HEK293 (cell line): ENCODE measurements around the gene RAB1A.

Source experiments
- BCL11A ChIP-seq: fragments of 450-650 bp; formaldehyde crosslinking; IDR thresholded peaks from 2 replicates; pipeline ENCODE4 v1.5.1; 2016; ENCODE audit warnings: low read depth, missing biosample characterization, missing genetic modification characterization
- CTCF ChIP-seq: fragments of 450-650 bp; formaldehyde crosslinking; IDR thresholded peaks from 2 replicates; pipeline ENCODE4 v1.5.1; 2016; ENCODE audit warnings: missing biosample characterization, missing genetic modification characterization
- ZNF324 ChIP-seq: fragments of 450-650 bp; formaldehyde crosslinking; IDR thresholded peaks from 2 replicates; pipeline ENCODE4 v1.5.1; 2016; ENCODE audit warnings: missing biosample characterization, missing genetic modification characterization
- TF ChIP-seq, protein P1 (sequence below): fragments of 450-650 bp; formaldehyde crosslinking; IDR thresholded peaks from 2 replicates; pipeline ENCODE4 v1.5.1; 2016; ENCODE audit warnings: missing biosample characterization, missing genetic modification characterization, borderline replicate concordance
- TF ChIP-seq, protein P2 (sequence below): IDR thresholded peaks from 2 replicates; pipeline ENCODE4 v1.6.1; 2011; ENCODE audit warnings: mild to moderate bottlenecking, low read depth, low read length, borderline replicate concordance
- TF ChIP-seq, protein P3 (sequence below): fragments of 450-650 bp; formaldehyde crosslinking; IDR thresholded peaks from 2 replicates; pipeline ENCODE4 v1.5.1; 2016; ENCODE audit warnings: missing biosample characterization, missing genetic modification characterization

- no peak for TF ChIP-seq CTCF
- TF ChIP-seq, protein P1, sequence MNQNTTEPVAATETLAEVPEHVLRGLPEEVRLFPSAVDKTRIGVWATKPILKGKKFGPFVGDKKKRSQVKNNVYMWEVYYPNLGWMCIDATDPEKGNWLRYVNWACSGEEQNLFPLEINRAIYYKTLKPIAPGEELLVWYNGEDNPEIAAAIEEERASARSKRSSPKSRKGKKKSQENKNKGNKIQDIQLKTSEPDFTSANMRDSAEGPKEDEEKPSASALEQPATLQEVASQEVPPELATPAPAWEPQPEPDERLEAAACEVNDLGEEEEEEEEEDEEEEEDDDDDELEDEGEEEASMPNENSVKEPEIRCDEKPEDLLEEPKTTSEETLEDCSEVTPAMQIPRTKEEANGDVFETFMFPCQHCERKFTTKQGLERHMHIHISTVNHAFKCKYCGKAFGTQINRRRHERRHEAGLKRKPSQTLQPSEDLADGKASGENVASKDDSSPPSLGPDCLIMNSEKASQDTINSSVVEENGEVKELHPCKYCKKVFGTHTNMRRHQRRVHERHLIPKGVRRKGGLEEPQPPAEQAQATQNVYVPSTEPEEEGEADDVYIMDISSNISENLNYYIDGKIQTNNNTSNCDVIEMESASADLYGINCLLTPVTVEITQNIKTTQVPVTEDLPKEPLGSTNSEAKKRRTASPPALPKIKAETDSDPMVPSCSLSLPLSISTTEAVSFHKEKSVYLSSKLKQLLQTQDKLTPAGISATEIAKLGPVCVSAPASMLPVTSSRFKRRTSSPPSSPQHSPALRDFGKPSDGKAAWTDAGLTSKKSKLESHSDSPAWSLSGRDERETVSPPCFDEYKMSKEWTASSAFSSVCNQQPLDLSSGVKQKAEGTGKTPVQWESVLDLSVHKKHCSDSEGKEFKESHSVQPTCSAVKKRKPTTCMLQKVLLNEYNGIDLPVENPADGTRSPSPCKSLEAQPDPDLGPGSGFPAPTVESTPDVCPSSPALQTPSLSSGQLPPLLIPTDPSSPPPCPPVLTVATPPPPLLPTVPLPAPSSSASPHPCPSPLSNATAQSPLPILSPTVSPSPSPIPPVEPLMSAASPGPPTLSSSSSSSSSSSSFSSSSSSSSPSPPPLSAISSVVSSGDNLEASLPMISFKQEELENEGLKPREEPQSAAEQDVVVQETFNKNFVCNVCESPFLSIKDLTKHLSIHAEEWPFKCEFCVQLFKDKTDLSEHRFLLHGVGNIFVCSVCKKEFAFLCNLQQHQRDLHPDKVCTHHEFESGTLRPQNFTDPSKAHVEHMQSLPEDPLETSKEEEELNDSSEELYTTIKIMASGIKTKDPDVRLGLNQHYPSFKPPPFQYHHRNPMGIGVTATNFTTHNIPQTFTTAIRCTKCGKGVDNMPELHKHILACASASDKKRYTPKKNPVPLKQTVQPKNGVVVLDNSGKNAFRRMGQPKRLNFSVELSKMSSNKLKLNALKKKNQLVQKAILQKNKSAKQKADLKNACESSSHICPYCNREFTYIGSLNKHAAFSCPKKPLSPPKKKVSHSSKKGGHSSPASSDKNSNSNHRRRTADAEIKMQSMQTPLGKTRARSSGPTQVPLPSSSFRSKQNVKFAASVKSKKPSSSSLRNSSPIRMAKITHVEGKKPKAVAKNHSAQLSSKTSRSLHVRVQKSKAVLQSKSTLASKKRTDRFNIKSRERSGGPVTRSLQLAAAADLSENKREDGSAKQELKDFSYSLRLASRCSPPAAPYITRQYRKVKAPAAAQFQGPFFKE = no peak
- TF ChIP-seq, protein P2, sequence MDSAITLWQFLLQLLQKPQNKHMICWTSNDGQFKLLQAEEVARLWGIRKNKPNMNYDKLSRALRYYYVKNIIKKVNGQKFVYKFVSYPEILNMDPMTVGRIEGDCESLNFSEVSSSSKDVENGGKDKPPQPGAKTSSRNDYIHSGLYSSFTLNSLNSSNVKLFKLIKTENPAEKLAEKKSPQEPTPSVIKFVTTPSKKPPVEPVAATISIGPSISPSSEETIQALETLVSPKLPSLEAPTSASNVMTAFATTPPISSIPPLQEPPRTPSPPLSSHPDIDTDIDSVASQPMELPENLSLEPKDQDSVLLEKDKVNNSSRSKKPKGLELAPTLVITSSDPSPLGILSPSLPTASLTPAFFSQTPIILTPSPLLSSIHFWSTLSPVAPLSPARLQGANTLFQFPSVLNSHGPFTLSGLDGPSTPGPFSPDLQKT = no peak
- no peak for TF ChIP-seq ZNF324
- TF ChIP-seq, protein P3, sequence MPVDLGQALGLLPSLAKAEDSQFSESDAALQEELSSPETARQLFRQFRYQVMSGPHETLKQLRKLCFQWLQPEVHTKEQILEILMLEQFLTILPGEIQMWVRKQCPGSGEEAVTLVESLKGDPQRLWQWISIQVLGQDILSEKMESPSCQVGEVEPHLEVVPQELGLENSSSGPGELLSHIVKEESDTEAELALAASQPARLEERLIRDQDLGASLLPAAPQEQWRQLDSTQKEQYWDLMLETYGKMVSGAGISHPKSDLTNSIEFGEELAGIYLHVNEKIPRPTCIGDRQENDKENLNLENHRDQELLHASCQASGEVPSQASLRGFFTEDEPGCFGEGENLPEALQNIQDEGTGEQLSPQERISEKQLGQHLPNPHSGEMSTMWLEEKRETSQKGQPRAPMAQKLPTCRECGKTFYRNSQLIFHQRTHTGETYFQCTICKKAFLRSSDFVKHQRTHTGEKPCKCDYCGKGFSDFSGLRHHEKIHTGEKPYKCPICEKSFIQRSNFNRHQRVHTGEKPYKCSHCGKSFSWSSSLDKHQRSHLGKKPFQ (tag by site-specific recombination) = no peak
- no peak for TF ChIP-seq BCL11A (tag by site-specific recombination)
These were observed 84.3 kb downstream of the RAB1A start for GRCh38 chr2:65045651-65046050.
